Activated CD4-positive, alpha-beta memory T cell treated with anti-CD3 and anti-CD28 coated beads, Interleukin-2, amount 10 ng/mL, durations not matched to agents 7 days and 5 days (primary cell): ENCODE data around the gene CPT1B. TPM values are rescaled to one million over a fixed set of nuclear protein-coding genes. Genes with fewer than 3 reads are reported as not detected.
A peak's percentile ranks its signal among the peaks of the same experiment; 100 is the strongest.

ENCODE experiments used
- CTCF ChIA-PET: fragments of 350-600 bp; sonication (Branson Sonifier 250); formaldehyde crosslinking; loops from one replicate; lab custom pipeline; 2021; ENCODE audit warnings: antibody characterized with exemption, inconsistent platforms; lab: Charles Lee
- POLR2A ChIA-PET: fragments of 350-600 bp; sonication (Branson Sonifier 250); formaldehyde crosslinking; loops from one replicate; lab custom pipeline; 2021; ENCODE audit warnings: antibody characterized with exemption; lab: Charles Lee
- DNase-seq: peaks from one replicate; pipeline ENCODE4 v3.0.0-alpha.2; 2020
- H3K27ac Mint-ChIP-seq: one replicate; pipeline ENCODE4 v1.8.0; 2021; ENCODE audit warnings: mild to moderate bottlenecking, mixed read lengths
- H3K27me3 Mint-ChIP-seq: one replicate; pipeline ENCODE4 v1.8.0; 2021; ENCODE audit warnings: mixed read lengths
- H3K36me3 Mint-ChIP-seq: one replicate; pipeline ENCODE4 v1.8.0; 2021; ENCODE audit warnings: low read depth, mixed read lengths
- H3K4me1 Mint-ChIP-seq: one replicate; pipeline ENCODE4 v1.8.0; 2021; ENCODE audit warnings: mixed read lengths
- H3K4me3 Mint-ChIP-seq: one replicate; pipeline ENCODE4 v1.8.0; 2021; ENCODE audit warnings: mild to moderate bottlenecking, mixed read lengths
- H3K9me3 Mint-ChIP-seq: one replicate; pipeline ENCODE4 v1.8.0; 2021; ENCODE audit warnings: mixed read lengths
- total RNA-seq, 2 experiments: library from RNA; stranded (reverse); gene quantifications; one replicate each; pipeline ENCODE4 v1.2.3, GENCODE V29; 2021

CPT1B gene
- total RNA-seq, 2 experiments from 2014 or later: 60.8 to 60.9 TPM

DNA sequence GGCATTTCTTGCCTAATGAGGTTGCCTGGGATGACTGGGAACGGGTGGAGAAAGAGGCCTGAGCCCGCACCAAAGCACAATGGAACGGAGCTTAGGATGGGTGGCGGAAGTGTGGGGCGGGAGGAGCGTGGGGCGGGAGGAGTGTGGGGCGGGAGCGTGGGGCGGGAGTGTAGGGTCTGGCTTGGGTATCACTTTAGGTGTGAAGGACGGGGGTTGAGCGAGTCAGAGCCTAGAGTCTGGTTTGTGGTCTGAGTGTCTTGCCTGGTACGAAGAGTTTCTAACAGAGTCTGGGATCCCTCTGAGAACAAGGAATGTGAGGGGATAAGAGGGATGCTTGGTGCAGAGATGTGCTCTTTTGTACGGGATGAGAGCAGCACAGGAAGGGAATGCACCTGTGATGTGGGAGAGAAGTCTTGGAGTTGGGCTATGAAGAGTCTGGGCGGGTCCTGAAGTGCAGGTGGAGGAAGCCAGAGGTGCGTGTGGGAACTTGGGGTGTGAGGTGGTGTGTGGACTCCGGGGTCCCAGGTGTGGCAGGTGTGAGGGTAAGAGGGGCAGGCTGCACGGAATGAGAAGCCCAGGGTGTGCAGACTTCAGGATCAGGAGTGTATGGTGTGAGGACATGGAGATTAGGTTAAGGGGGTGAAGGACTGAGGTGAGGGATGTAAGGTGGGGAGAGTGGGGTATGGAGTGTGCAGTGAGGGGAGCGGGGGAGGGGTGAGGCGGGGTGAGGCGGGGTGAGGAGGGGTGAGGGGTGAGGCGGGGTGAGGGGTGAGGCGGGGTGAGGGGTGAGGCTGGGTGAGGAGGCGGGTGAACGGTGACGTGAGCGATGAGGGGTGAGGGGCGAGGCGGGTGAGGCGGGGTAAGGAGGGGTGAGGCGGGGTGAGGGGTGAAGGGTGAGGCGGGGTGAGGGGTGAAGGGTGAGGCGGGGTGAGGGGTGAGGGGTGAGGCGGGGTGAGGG, 16.5 kb downstream of the CPT1B start:
- ChIA-PET POLR2A (interaction anchor here (1.4 to 8.1 kb wide), 3 partner anchors 14 to 35 kb away, joined by 5 to 109 read pairs (median 9); partner anchors contain the start of gene SCO2), CTCF (interaction anchor here (0.7 kb wide), 1 partner anchor 36 kb away, joined by 3 read pairs; the partner anchor contains the start of gene SCO2)
- Mint-ChIP-seq H3K27me3 (peaks cover 25% of the 10 kb centered on the region), H3K27ac (no peak overlapping the region), H3K9me3 (no peaks in the 10 kb centered on the region), H3K4me1 (peaks cover 26% of the 10 kb centered on the region), H3K4me3 (peak overlapping the region; percentile 39), H3K36me3 (no peaks in the 10 kb centered on the region)
- no peak for DNase-seq

DNA sequence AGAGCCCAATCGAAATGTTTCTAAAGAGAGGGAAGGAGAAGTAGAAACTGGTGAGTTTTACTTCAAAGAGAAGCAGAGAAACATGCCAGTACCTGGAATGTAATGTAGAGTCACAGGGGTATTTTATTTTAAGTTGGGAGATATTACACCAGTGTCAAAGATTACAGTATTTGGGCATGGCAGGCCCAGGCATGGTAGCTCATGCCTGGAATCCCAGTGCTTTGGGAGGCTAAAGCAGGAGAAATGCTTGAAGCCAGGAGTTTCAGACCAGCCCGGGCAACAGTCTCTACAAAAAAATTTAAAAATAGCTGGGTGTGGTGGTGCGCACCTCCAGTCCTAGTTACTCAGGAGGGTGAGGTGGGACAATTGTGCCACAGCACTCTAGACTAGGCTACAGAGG, 18.2 kb downstream of the CPT1B start:
- Mint-ChIP-seq H3K27me3 (peaks cover 31% of the 10 kb centered on the region), H3K9me3 (no peaks in the 10 kb centered on the region), H3K27ac (no peak overlapping the region), H3K36me3 (no peaks in the 10 kb centered on the region), H3K4me3 (no peak overlapping the region), H3K4me1 (peaks cover 26% of the 10 kb centered on the region)
- CTCF ChIA-PET: interaction anchor here (0.9 to 1.5 kb wide), 3 partner anchors 21 to 94 kb away, joined by 3 to 4 read pairs (median 3); partner anchors contain the start of gene SCO2
- DNase-seq: no peak
- POLR2A ChIA-PET: interaction anchor here (1.1 to 8.1 kb wide), 3 partner anchors 21 to 33 kb away, joined by 3 to 109 read pairs (median 9); partner anchors contain the start of gene SCO2

- ChIA-PET CTCF (interaction anchor here (0.7 to 3.7 kb wide), 3 partner anchors 9 to 31 kb away, joined by 3 to 14 read pairs (median 9); partner anchors contain the start of gene SCO2), POLR2A (interaction anchor here (0.7 to 2.7 kb wide), 7 partner anchors 9 to 39 kb away, joined by 3 to 12 read pairs (median 3); partner anchors contain the start of genes CHKB, KLHDC7B and SCO2)
- no peak for DNase-seq
- Mint-ChIP-seq H3K9me3 (no peaks in the 10 kb centered on the region), H3K36me3 (no peaks in the 10 kb centered on the region), H3K4me3 (no peak overlapping the region), H3K27me3 (peaks cover 20% of the 10 kb centered on the region), H3K27ac (no peak overlapping the region), H3K4me1 (peaks cover 10% of the 10 kb centered on the region)
Observed at GRCh38 chr22:50556703-50557102, 21.5 kb downstream of the CPT1B start.

GRCh38 chr22:50553310-50553709, 24.9 kb downstream of the CPT1B start:
- no peak for DNase-seq
- Mint-ChIP-seq H3K9me3 (no peaks in the 10 kb centered on the region), H3K27ac (no peak overlapping the region), H3K27me3 (peaks cover 6% of the 10 kb centered on the region), H3K4me1 (peaks cover 17% of the 10 kb centered on the region), H3K36me3 (peaks cover 3% of the 10 kb centered on the region), H3K4me3 (no peak overlapping the region)
- POLR2A ChIA-PET: no interaction called here
- CTCF ChIA-PET: no interaction called here

DNA sequence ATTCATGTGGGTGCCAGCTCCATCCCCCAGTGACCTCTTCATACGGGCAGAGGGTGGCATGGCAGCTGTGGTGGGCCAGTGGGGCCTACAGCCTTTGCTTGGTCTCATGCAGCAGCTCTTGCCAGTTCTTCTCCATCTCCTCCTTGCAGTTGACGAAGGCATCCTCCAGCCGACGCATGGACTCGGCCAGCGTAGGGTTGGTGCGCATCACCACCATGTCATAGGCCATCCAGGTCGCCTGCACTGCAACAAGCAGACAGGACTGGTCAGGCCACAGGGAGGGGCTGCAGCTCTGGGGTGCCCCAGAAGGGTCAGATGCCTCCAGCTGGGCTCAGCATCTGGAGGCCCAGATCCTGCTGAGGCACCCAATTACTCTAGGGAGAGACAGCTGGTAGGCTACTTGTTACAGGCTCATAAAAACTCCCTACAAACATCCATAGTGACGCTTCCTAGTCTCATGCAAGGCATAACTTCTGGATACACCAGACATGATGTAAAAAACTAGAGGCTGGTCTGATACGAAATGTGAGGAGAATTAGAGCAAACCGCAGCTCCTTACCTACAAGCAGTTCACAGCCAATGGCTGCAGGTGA, 27.0 kb downstream of the CPT1B start:
- no peak for DNase-seq
- peaks cover 3% of the 10 kb centered on the region for H3K36me3 Mint-ChIP-seq
- no peaks in the 10 kb centered on the region for H3K9me3 Mint-ChIP-seq
- POLR2A ChIA-PET: interaction anchor here (1.0 to 8.9 kb wide), 9 partner anchors 12 to 70 kb away, joined by 3 to 151 read pairs (median 6); partner anchors contain the start of genes LMF2, NCAPH2, SCO2 and SYCE3
- H3K27me3 Mint-ChIP-seq: peaks cover 3% of the 10 kb centered on the region
- no peak overlapping the region for H3K4me3 Mint-ChIP-seq
- H3K27ac Mint-ChIP-seq: no peak overlapping the region
- peaks cover 23% of the 10 kb centered on the region for H3K4me1 Mint-ChIP-seq
- CTCF ChIA-PET: interaction anchor here (0.6 to 5.6 kb wide), 3 partner anchors 12 to 33 kb away, joined by 4 to 48 read pairs (median 4); partner anchors contain the start of genes SCO2 and SYCE3

DNA sequence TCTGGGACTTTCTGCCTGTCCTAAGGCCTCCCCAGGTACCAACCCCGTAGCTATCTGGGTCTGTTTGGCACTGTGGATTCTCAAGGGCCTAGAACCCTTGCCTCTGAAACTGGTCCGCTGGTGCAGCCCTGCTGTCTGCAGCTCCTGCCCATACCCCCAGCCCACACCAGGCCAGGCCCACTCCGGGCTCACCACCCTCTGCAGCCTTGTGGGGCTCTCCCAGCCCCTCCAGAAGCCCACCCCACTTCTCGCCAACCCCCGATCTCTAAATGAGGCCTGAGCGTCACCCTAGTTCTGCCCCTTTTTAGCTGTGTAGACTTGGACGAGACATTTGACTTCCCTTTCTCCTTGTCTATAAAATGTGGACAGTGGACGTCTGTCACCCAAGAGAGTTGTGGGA, 27.8 kb downstream of the CPT1B start:
- no peak for DNase-seq
- Mint-ChIP-seq H3K4me3 (peak overlapping the region; percentile 25), H3K27me3 (no peaks in the 10 kb centered on the region), H3K36me3 (peaks cover 3% of the 10 kb centered on the region), H3K27ac (no peak overlapping the region), H3K9me3 (no peaks in the 10 kb centered on the region), H3K4me1 (peaks cover 31% of the 10 kb centered on the region)
- POLR2A ChIA-PET: interaction anchor here (0.7 to 8.9 kb wide), 10 partner anchors 12 to 71 kb away, joined by 3 to 151 read pairs (median 6); partner anchors contain the start of genes LMF2, NCAPH2, SCO2 and SYCE3
- CTCF ChIA-PET: interaction anchor here (1.1 to 5.6 kb wide), 3 partner anchors 13 to 25 kb away, joined by 4 to 48 read pairs (median 40); partner anchors contain the start of genes SCO2 and SYCE3

GRCh38 chr22:50548921-50549790, 29.1 kb downstream of the CPT1B start:
- H3K36me3 Mint-ChIP-seq: peaks cover 3% of the 10 kb centered on the region
- H3K27ac Mint-ChIP-seq: peak overlapping the region; percentile 74
- ChIA-PET CTCF (interaction anchor here (1.0 to 5.6 kb wide), 12 partner anchors 8 to 72 kb away, joined by 3 to 48 read pairs (median 6); partner anchors contain the start of genes CPT1B, SCO2, SYCE3 and TYMP), POLR2A (interaction anchor here (0.8 to 8.9 kb wide), 14 partner anchors 8 to 579 kb away, joined by 3 to 151 read pairs (median 15); partner anchors contain the start of genes ARSA, CHKB, LMF2 and NCAPH2)
- H3K4me1 Mint-ChIP-seq: peaks cover 44% of the 10 kb centered on the region
- H3K4me3 Mint-ChIP-seq: peak overlapping the region; percentile 72
- no peak for DNase-seq
- no peaks in the 10 kb centered on the region for H3K9me3 Mint-ChIP-seq
- H3K27me3 Mint-ChIP-seq: no peaks in the 10 kb centered on the region

DNA sequence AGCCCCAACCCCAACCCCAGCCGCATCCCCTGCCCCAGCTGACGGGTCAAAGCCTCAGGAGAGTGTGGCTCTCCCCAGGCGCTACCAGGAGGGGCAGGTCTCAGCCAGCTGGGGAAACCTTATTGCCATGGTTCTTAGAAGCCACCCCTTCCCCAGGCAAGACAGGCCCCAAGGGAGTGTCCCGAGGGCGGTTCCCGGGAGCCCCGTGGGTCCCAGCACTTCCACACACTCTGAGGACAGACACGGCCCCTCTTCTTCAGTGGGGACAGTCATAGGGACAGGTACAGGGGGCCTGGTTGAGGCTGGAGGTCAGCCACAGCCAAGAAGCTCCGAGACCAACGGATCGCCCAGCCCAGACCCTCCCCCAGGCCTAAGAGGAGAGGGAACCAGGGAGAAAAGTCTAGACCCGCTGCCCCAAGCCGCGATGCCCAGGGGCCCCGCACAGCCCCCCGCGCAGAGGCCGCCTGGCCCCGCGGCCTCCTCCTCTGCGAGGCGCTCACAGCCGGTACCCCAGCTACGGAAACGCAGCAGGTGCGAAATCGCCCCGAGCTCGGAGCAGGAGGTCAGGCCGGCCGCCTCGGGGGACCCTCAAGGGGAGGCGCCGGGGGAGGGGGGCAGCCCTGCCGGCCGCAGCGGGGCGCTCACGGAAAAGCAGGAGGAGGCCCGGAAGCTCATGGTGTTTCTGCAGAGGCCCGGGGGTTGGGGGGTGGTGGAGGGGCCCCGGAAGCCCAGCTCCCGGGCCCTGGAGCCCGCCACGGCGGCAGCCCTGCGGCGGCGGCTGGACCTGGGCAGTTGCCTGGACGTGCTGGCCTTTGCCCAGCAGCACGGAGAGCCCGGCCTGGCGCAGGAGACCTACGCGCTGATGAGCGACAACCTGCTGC, 29.9 kb downstream of the CPT1B start:
- Mint-ChIP-seq H3K27me3 (no peaks in the 10 kb centered on the region), H3K4me1 (peaks cover 44% of the 10 kb centered on the region), H3K4me3 (peak overlapping the region; percentile 63), H3K36me3 (peaks cover 3% of the 10 kb centered on the region), H3K9me3 (no peaks in the 10 kb centered on the region), H3K27ac (peak overlapping the region; percentile 73)
- ChIA-PET POLR2A (interaction anchor here (0.8 to 8.9 kb wide), 14 partner anchors 9 to 578 kb away, joined by 3 to 151 read pairs (median 15); partner anchors contain the start of genes ARSA, CHKB, LMF2 and NCAPH2), CTCF (interaction anchor here (1.0 to 5.6 kb wide), 12 partner anchors 9 to 73 kb away, joined by 3 to 48 read pairs (median 6); partner anchors contain the start of genes CPT1B, SCO2, SYCE3 and TYMP)
- DNase-seq: peak; percentile 68

DNA sequence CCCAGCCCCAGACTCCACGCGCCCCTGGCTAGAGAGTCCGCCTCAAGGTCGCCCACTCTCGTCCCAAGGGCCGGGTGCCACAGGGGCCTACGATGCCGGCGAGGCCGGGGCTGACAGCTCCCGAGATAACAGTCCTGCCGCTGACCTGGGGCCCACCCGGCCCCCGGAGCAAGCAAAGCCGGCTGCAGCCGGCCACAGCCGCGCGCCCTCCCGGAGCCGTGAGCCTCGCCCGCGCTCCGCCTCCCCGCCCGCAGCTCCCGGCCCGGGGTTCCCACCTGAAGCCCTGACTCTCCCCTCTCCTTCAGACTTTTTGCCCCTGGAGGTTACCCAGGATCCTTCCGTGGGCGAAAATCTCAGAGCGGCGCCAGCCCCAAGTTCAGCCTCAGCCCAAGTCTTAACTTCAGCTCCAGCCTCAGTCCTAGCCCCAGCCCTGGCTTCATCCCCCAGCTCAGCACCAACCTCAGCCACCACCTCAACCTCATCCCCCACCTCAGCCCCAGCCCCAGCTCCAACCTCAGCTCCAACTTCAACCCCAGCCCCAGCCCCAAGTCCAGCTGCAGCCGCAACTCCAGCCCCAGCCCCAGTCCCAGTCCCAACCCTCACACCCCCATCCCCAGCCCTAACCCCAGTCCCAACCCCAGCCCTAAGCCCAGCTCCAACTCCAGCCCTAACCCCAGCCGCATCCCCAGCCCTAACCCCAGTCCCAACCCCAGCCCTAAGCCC, 30.8 kb downstream of the CPT1B start:
- no peak for DNase-seq
- Mint-ChIP-seq H3K4me1 (peaks cover 47% of the 10 kb centered on the region), H3K27ac (peak overlapping the region; percentile 62), H3K27me3 (no peaks in the 10 kb centered on the region), H3K36me3 (peaks cover 6% of the 10 kb centered on the region), H3K4me3 (no peak overlapping the region), H3K9me3 (no peaks in the 10 kb centered on the region)
- ChIA-PET CTCF (interaction anchor here (1.3 to 5.6 kb wide), 8 partner anchors 8 to 73 kb away, joined by 4 to 48 read pairs (median 10); partner anchors contain the start of genes SCO2, SYCE3 and TYMP), POLR2A (interaction anchor here (0.9 to 8.9 kb wide), 11 partner anchors 9 to 81 kb away, joined by 5 to 151 read pairs (median 28); partner anchors contain the start of genes ARSA, CHKB, LMF2 and NCAPH2)
